ENCODE results near the gene GPC6.

GPC6 gene

GRCh38 chr13:94128430-94128829, 901.8 kb downstream of the GPC6 start:
- no peaks in the 10 kb centered on the region for H3K9me3 ChIP-seq (replicated peaks; ENCODE audit: insufficient read depth, low read length)
- no peak overlapping the region for H3K4me3 ChIP-seq (ENCODE audit: low read length)
- no peaks in the 10 kb centered on the region for H3K27me3 ChIP-seq (replicated peaks; ENCODE audit: insufficient read depth, low read length)
- H3K9me2 ChIP-seq (replicated peaks; ENCODE audit: insufficient read depth, low read length), result no peaks in the 10 kb centered on the region
- H3F3A ChIP-seq (ENCODE audit: insufficient read depth, low read length), result 0 out of 2 replicates have a peak, but pooled peaks cover 9% of the 10 kb centered on the region
- no peak overlapping the region for H3K27ac ChIP-seq (ENCODE audit: low read length)
- no peaks in the 10 kb centered on the region for H3K36me3 ChIP-seq (replicated peaks; ENCODE audit: insufficient read depth, low read length)
- H3K4me1 ChIP-seq (ENCODE audit: low read length), result no peaks in the 10 kb centered on the region
- no peak for DNase-seq
- TF ChIP-seq CTCF (IDR thresholded peaks at IDR 0.05; ENCODE audit: low read length) (no peak), EZH2 (optimal IDR thresholded peaks at IDR 0.05; ENCODE audit: low read depth, low read length) (no peak), EZH2phosphoT487 (IDR thresholded peaks at IDR 0.05; ENCODE audit: low read length) (no peak)
- no peak overlapping the region for H3K9ac ChIP-seq (ENCODE audit: low read length)
- no peak overlapping the region for H3K4me2 ChIP-seq (ENCODE audit: low read depth, low read length)
- no peaks in the 10 kb centered on the region for H3K79me2 ChIP-seq (ENCODE audit: low read length)
- H4K20me1 ChIP-seq (ENCODE audit: insufficient read depth, low read length), result no peaks in the 10 kb centered on the region
- no peak overlapping the region for H2AFZ ChIP-seq (ENCODE audit: low read length)

- no peak overlapping the region for H3K4me3 ChIP-seq (ENCODE audit: low read length)
- 0 out of 2 replicates have a peak, but pooled peaks cover 9% of the 10 kb centered on the region for H3F3A ChIP-seq (ENCODE audit: insufficient read depth, low read length)
- H3K4me1 ChIP-seq (ENCODE audit: low read length), result no peaks in the 10 kb centered on the region
- H3K36me3 ChIP-seq (replicated peaks; ENCODE audit: insufficient read depth, low read length), result no peaks in the 10 kb centered on the region
- no peaks in the 10 kb centered on the region for H3K79me2 ChIP-seq (ENCODE audit: low read length)
- no peak overlapping the region for H3K9ac ChIP-seq (ENCODE audit: low read length)
- no peak overlapping the region for H3K27ac ChIP-seq (ENCODE audit: low read length)
- TF ChIP-seq EZH2 (optimal IDR thresholded peaks at IDR 0.05; ENCODE audit: low read depth, low read length) (no peak), EZH2phosphoT487 (IDR thresholded peaks at IDR 0.05; ENCODE audit: low read length) (no peak), CTCF (IDR thresholded peaks at IDR 0.05; ENCODE audit: low read length) (no peak)
- no peaks in the 10 kb centered on the region for H3K9me2 ChIP-seq (replicated peaks; ENCODE audit: insufficient read depth, low read length)
- H3K4me2 ChIP-seq (ENCODE audit: low read depth, low read length), result 0 out of 2 replicates have a peak overlapping the region, but pooled peaks have one; percentile 5
- H3K27me3 ChIP-seq (replicated peaks; ENCODE audit: insufficient read depth, low read length), result no peaks in the 10 kb centered on the region
- DNase-seq, result peak; percentile 68
- H2AFZ ChIP-seq (ENCODE audit: low read length), result no peak overlapping the region
- H4K20me1 ChIP-seq (ENCODE audit: insufficient read depth, low read length), result no peaks in the 10 kb centered on the region
- H3K9me3 ChIP-seq (replicated peaks; ENCODE audit: insufficient read depth, low read length), result no peaks in the 10 kb centered on the region
Measured at GRCh38 chr13:94129490-94129894, 902.9 kb downstream of the GPC6 start.

GRCh38 chr13:94138831-94139230, 912.2 kb downstream of the GPC6 start:
- no peaks in the 10 kb centered on the region for H3K27me3 ChIP-seq (replicated peaks; ENCODE audit: insufficient read depth, low read length)
- no peak for DNase-seq
- no peak overlapping the region for H3K4me3 ChIP-seq (ENCODE audit: low read length)
- H4K20me1 ChIP-seq (ENCODE audit: insufficient read depth, low read length), result no peaks in the 10 kb centered on the region
- no peaks in the 10 kb centered on the region for H3K4me1 ChIP-seq (ENCODE audit: low read length)
- no peaks in the 10 kb centered on the region for H3F3A ChIP-seq (ENCODE audit: insufficient read depth, low read length)
- no peak overlapping the region for H3K4me2 ChIP-seq (ENCODE audit: low read depth, low read length)
- H3K79me2 ChIP-seq (ENCODE audit: low read length), result no peaks in the 10 kb centered on the region
- H3K9me3 ChIP-seq (replicated peaks; ENCODE audit: insufficient read depth, low read length), result no peaks in the 10 kb centered on the region
- H2AFZ ChIP-seq (ENCODE audit: low read length), result no peak overlapping the region
- no peak overlapping the region for H3K9ac ChIP-seq (ENCODE audit: low read length)
- TF ChIP-seq CTCF (IDR thresholded peaks at IDR 0.05; ENCODE audit: low read length) (no peak), EZH2 (optimal IDR thresholded peaks at IDR 0.05; ENCODE audit: low read depth, low read length) (no peak), EZH2phosphoT487 (IDR thresholded peaks at IDR 0.05; ENCODE audit: low read length) (no peak)
- H3K36me3 ChIP-seq (replicated peaks; ENCODE audit: insufficient read depth, low read length), result no peaks in the 10 kb centered on the region
- no peak overlapping the region for H3K27ac ChIP-seq (ENCODE audit: low read length)
- H3K9me2 ChIP-seq (replicated peaks; ENCODE audit: insufficient read depth, low read length), result no peaks in the 10 kb centered on the region
